Peyer's patch (tissue), 4 donors: ENCODE measurements around the gene SIX5. TPM values are rescaled to one million over a fixed set of nuclear protein-coding genes. Genes with fewer than 3 reads are reported as not detected.
"Not testable (repeated sequence)": the region's sequence is repeated elsewhere in the genome, so short reads cannot be mapped to it uniquely, and the experiment has no call there.

ENCODE experiments used
- DNase-seq, 3 donors: peaks; one replicate each; pipeline ENCODE4 v3.0.0-alpha.2; 2017 to 2019
- H3K27ac ChIP-seq, 4 donors: fragments of 200-600 bp; sonication (generic); one replicate each; pipeline ENCODE4 v1.5.1; 2016 to 2019
- H3K27me3 ChIP-seq, 2 donors: fragments of 200-600 bp; sonication (generic); one replicate each; pipeline ENCODE4 v1.5.1; 2019
- H3K36me3 ChIP-seq, 3 donors: fragments of 200-600 bp; sonication (generic); one replicate each; pipeline ENCODE4 v1.5.1; 2016 to 2019
- H3K4me1 ChIP-seq, 4 donors: fragments of 200-600 bp; sonication (generic); one replicate each; pipeline ENCODE4 v1.5.1; 2016 to 2019
- H3K4me3 ChIP-seq, 4 donors: fragments of 200-600 bp; sonication (generic); 1 replicate in 3 of 4; 2 replicates in 1 of 4; pipeline ENCODE4 v1.5.1; 2016 to 2019; ENCODE audit warnings: mild to moderate bottlenecking in 1 of 4
- H3K9me3 ChIP-seq, 4 donors: fragments of 200-600 bp; sonication (generic); one replicate each; pipeline ENCODE4 v1.5.1; 2016 to 2019; ENCODE audit warnings: mild to moderate bottlenecking in 1 of 4
- POLR2A ChIP-seq, 2 donors: fragments of 450-650 bp; IDR thresholded peaks; one replicate each; pipeline ENCODE4 v1.5.1; 2017; ENCODE audit warnings: antibody characterized with exemption in 2 of 2, mild to moderate bottlenecking in 2 of 2, moderate library complexity in 2 of 2
- total RNA-seq, 4 donors: library from RNA; depleted of rRNA; stranded (reverse); fragments of >200 nt; gene quantifications; one replicate each; pipeline ENCODE4 v1.1.0, GENCODE V29; 2016
- TF ChIP-seq, protein P1 (sequence below), 6 experiments: fragments of 450-650 bp in 4 of 6; fragments of 200-600 bp in 2 of 6; sonication (generic) in 1 of 6; IDR thresholded peaks; one replicate each; pipeline ENCODE4 v1.5.1; 2017 to 2019; ENCODE audit warnings: antibody characterized with exemption in 6 of 6, mild to moderate bottlenecking in 3 of 6, moderate library complexity in 1 of 6

The SIX5 gene
- total RNA-seq, 4 donors from 2014 or later, result 3.3 to 11.5 (median 6.2) TPM

GRCh38 chr19:45729800-45730290, 39.2 kb downstream of the SIX5 start:
- TF ChIP-seq, protein P1, sequence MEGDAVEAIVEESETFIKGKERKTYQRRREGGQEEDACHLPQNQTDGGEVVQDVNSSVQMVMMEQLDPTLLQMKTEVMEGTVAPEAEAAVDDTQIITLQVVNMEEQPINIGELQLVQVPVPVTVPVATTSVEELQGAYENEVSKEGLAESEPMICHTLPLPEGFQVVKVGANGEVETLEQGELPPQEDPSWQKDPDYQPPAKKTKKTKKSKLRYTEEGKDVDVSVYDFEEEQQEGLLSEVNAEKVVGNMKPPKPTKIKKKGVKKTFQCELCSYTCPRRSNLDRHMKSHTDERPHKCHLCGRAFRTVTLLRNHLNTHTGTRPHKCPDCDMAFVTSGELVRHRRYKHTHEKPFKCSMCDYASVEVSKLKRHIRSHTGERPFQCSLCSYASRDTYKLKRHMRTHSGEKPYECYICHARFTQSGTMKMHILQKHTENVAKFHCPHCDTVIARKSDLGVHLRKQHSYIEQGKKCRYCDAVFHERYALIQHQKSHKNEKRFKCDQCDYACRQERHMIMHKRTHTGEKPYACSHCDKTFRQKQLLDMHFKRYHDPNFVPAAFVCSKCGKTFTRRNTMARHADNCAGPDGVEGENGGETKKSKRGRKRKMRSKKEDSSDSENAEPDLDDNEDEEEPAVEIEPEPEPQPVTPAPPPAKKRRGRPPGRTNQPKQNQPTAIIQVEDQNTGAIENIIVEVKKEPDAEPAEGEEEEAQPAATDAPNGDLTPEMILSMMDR (IDR thresholded peaks at IDR 0.05), result no peak
- TF ChIP-seq POLR2A (IDR thresholded peaks at IDR 0.05), result no peak
- DNase-seq, result no peak
- Histone ChIP-seq H3K4me1 (peaks cover 0 to 19% (median 5%) of the 10 kb centered on the region in 4 donors), H3K27ac (peak overlapping the region in 3 of 4 donors; percentile 77 to 78 (median 78)), H3K9me3 (no peaks in the 10 kb centered on the region), H3K4me3 (peak overlapping the region; percentile 74 to 89 (median 76)), H3K36me3 (peaks cover 0 to 11% (median 0%) of the 10 kb centered on the region in 3 donors), H3K27me3 (no peaks in the 10 kb centered on the region)

- H3K9me3 ChIP-seq, DNase-seq, H3K27me3 ChIP-seq, H3K27ac ChIP-seq, H3K4me3 ChIP-seq: not testable (repeated sequence)
- Histone ChIP-seq H3K4me1 (peaks cover 0 to 19% (median 5%) of the 10 kb centered on the region in 4 donors), H3K36me3 (peaks cover 0 to 15% (median 0%) of the 10 kb centered on the region in 3 donors)
Measured at GRCh38 chr19:45728683-45729082, 40.4 kb downstream of the SIX5 start.

GRCh38 chr19:45720065-45720464, 49.0 kb downstream of the SIX5 start:
- H3K4me3 ChIP-seq, H3K9me3 ChIP-seq, DNase-seq, H3K27me3 ChIP-seq: not testable (repeated sequence)
- Histone ChIP-seq H3K4me1 (peaks cover 0 to 30% (median 5%) of the 10 kb centered on the region in 4 donors), H3K27ac (peak overlapping the region in 3 of 4 donors; percentile 55 to 88 (median 82)), H3K36me3 (peaks cover 0 to 16% (median 0%) of the 10 kb centered on the region in 3 donors)

- H3K27me3 ChIP-seq, result no peaks in the 10 kb centered on the region
- peaks cover 0 to 30% (median 5%) of the 10 kb centered on the region in 4 donors for H3K4me1 ChIP-seq
- DNase-seq, result no peak
- TF ChIP-seq, protein P1 (IDR thresholded peaks at IDR 0.05), result no peak
- no peak for TF ChIP-seq POLR2A (IDR thresholded peaks at IDR 0.05)
- H3K9me3 ChIP-seq, result no peaks in the 10 kb centered on the region
- peaks cover 0 to 7% (median 0%) of the 10 kb centered on the region in 3 donors for H3K36me3 ChIP-seq
- peak overlapping the region; percentile 51 to 66 (median 58) for H3K4me3 ChIP-seq
- peak overlapping the region; percentile 87 to 95 (median 91) for H3K27ac ChIP-seq
Measured at GRCh38 chr19:45717983-45718650, 50.9 kb downstream of the SIX5 start.

GRCh38 chr19:45717131-45717982, 51.7 kb downstream of the SIX5 start:
- H3K4me1 ChIP-seq, result peaks cover 0 to 30% (median 5%) of the 10 kb centered on the region in 4 donors
- TF ChIP-seq POLR2A (IDR thresholded peaks at IDR 0.05), result peak in 1 of 2 donors; percentile 73
- TF ChIP-seq, protein P1 (IDR thresholded peaks at IDR 0.05), result peak in 5 of 6 experiments; percentile 15 to 48 (median 33)
- H3K36me3 ChIP-seq, result peaks cover 0 to 10% (median 0%) of the 10 kb centered on the region in 3 donors
- H3K9me3 ChIP-seq, result no peaks in the 10 kb centered on the region
- H3K27me3 ChIP-seq, result no peaks in the 10 kb centered on the region
- peak overlapping the region; percentile 51 to 66 (median 58) for H3K4me3 ChIP-seq
- peak; percentile 99 for DNase-seq
- peak overlapping the region; percentile 87 to 95 (median 91) for H3K27ac ChIP-seq

- Histone ChIP-seq H3K27ac (peak overlapping the region; percentile 87 to 95 (median 91)), H3K36me3 (peaks cover 0 to 18% (median 0%) of the 10 kb centered on the region in 3 donors), H3K27me3 (no peaks in the 10 kb centered on the region), H3K4me3 (peak overlapping the region; percentile 51 to 66 (median 58)), H3K4me1 (peaks cover 0 to 23% (median 3%) of the 10 kb centered on the region in 4 donors), H3K9me3 (no peaks in the 10 kb centered on the region)
- peak in 2 of 3 donors; percentile 40 to 57 for DNase-seq
- TF ChIP-seq, protein P1 (IDR thresholded peaks at IDR 0.05), result no peak
- TF ChIP-seq POLR2A (IDR thresholded peaks at IDR 0.05), result no peak
Measured at GRCh38 chr19:45716359-45717130, 52.5 kb downstream of the SIX5 start.
